OCI-M1 (cell line): ENCODE measurements around the gene EIF3J.
A peak's percentile ranks its signal among the peaks of the same experiment; 100 is the strongest.

Source experiments
- DNase-seq: peaks from one replicate; lab custom pipeline; 2025; lab: John Stamatoyannopoulos, UW

Gene EIF3J

DNA sequence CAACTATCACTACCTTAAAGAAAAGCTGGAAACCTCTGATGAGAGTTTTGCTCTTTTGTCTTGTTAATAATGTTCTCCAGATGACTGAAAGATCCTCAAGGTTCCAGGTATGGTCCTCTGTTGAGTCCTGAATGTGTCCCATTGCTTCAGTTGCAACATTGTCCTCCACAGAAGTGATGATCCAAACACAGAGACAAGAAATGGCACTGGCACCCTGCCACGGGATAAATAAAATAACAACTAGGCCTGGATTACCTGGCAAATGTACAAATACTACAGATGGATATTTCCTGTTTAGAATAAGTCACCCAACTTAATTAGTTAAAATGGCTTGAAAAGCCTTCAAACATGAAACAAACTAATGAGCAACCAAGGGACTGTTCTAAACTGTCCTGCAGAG lies 58.3 kb downstream of the EIF3J start:
- no peak for DNase-seq

DNA sequence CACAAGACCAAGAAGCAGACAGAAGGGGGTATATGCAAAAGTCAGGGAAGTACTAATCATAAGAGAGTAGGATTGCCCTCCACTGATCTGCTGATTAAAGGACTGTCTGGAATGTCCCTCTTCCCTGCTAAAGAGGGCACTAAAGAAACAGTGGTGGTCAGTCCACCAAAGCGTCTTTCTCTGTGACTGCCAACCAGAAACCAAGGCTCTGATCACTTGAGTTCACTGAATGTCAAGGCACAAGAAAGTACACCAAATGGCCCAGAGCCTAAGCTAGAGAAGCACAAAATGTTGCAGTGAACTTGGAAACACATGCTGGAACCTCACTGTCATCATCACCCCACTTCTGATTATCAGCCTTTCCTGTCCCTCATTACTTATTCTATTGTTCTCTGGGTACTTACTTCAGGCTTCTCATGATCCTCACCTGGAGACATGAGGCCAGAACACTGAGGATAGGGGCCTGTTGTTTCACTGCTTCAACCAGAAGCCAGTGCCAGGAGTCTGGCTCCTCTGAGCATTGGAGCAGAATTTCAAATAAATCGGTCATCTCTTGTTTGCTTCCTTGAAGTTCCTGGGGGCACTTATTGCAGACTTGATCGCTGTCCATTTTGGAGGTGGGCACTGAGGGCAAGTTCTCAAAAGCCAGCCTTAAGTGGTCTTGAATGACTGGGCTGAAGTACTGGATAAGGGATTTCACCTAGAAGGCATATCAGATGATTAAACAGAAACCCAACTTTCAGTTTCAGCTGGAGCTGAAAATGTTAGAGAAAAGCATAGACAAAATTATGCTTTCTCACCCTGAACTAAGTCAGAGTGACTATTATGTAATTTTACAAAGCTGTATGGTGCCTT lies 58.9 kb downstream of the EIF3J start:
- DNase-seq = no peak

- no peak for DNase-seq
Observed at GRCh38 chr15:44596511-44597010, 59.6 kb downstream of the EIF3J start.

GRCh38 chr15:44598066-44598465 lies 61.1 kb downstream of the EIF3J start:
- DNase-seq = no peak

GRCh38 chr15:44598892-44599291 lies 61.9 kb downstream of the EIF3J start:
- peak; percentile 66 for DNase-seq

GRCh38 chr15:44603126-44603525 lies 66.2 kb downstream of the EIF3J start:
- no peak for DNase-seq

GRCh38 chr15:44606740-44607139 lies 69.8 kb downstream of the EIF3J start:
- DNase-seq = no peak
